ENCODE data around the gene P2RX1.

Gene P2RX1

GRCh38 chr17:3915995-3916696 is at the start of gene P2RX1:
P2RX1 (minus strand) TSS chr17:3916465; CDS start chr17:3916225, 240 bp downstream.
- intact Hi-C loops (cut with DNase I) = loop anchor here (10.0 kb wide), 1 partner anchor 89 kb away; no protein-coding TSS in a partner anchor
- DNase-seq = peak in 3 of 42 donors; percentile 28 to 34 (median 32)

- DNase-seq = peak in 21 of 42 donors; percentile 9 to 52 (median 29)
These were observed 49.0 kb upstream of the P2RX1 start for GRCh38 chr17:3965118-3965800.

GRCh38 chr17:3964203-3965117 is 48.2 kb upstream of the P2RX1 start, which contains the start of gene ATP2A3:
ATP2A3 (minus strand) TSS chr17:3964437; CDS start chr17:3964291, 146 bp downstream.
- intact Hi-C loops (cut with DNase I) = no loop called here
- no peak for DNase-seq

More at GRCh38 chr17:3965118-3965800, 49.0 kb upstream of the P2RX1 start:
- intact Hi-C loops (cut with DNase I) = no loop called here

- intact Hi-C loops (cut with DNase I) = no loop called here
- peak in 3 of 42 donors; percentile 14 to 47 (median 29) for DNase-seq
These were observed 47.3 kb upstream of the P2RX1 start for GRCh38 chr17:3963237-3964201.

GRCh38 chr17:3962965-3963236 is 46.6 kb upstream of the P2RX1 start:
- no peak for DNase-seq
- intact Hi-C loops (cut with DNase I) = no loop called here

- no peak for DNase-seq
- intact Hi-C loops (cut with DNase I) = no loop called here
These were observed 46.1 kb upstream of the P2RX1 start for GRCh38 chr17:3962217-3962964.

GRCh38 chr17:3961564-3962047 is 45.3 kb upstream of the P2RX1 start:
- intact Hi-C loops (cut with DNase I) = no loop called here
- peak in 1 of 42 donors; percentile 34 for DNase-seq

- peak in 9 of 42 donors; percentile 17 to 46 (median 26) for DNase-seq
- intact Hi-C loops (cut with DNase I) = no loop called here
These were observed 44.5 kb upstream of the P2RX1 start for GRCh38 chr17:3960764-3961163.

GRCh38 chr17:3959921-3960601 is 43.8 kb upstream of the P2RX1 start:
- DNase-seq = no peak
- intact Hi-C loops (cut with DNase I) = no loop called here

GRCh38 chr17:3959295-3959899 is 43.1 kb upstream of the P2RX1 start:
- intact Hi-C loops (cut with DNase I) = no loop called here

GRCh38 chr17:3957735-3958599 is 41.7 kb upstream of the P2RX1 start:
- no peak for DNase-seq

More at GRCh38 chr17:3959295-3959899, 43.1 kb upstream of the P2RX1 start:
- no peak for DNase-seq

GRCh38 chr17:3956983-3957382 is 40.7 kb upstream of the P2RX1 start:
- no peak for DNase-seq
- intact Hi-C loops (cut with DNase I) = no loop called here

More at GRCh38 chr17:3957735-3958599, 41.7 kb upstream of the P2RX1 start:
- intact Hi-C loops (cut with DNase I) = no loop called here

GRCh38 chr17:3956327-3956957 is 40.2 kb upstream of the P2RX1 start:
- intact Hi-C loops (cut with DNase I) = no loop called here
- DNase-seq = no peak

- intact Hi-C loops (cut with DNase I) = no loop called here
- no peak for DNase-seq
These were observed 39.4 kb upstream of the P2RX1 start for GRCh38 chr17:3955673-3955988.

GRCh38 chr17:3954976-3955672 is 38.9 kb upstream of the P2RX1 start:
- intact Hi-C loops (cut with DNase I) = no loop called here
- no peak for DNase-seq
